MCF 10A (cell line): ENCODE results near the gene KCTD1. TPM values are rescaled to one million over a fixed set of nuclear protein-coding genes. Genes with fewer than 3 reads are reported as not detected.

Source experiments
- BruUV-seq: library from RNA; stranded (reverse); fragments of 400-500 nt; replicated peaks from 2 replicates; lab custom pipeline; 2021; lab: Mats Ljungman, UMichigan
- CTCF ChIA-PET: fragments of 300-600 bp; sonication (Branson Sonifier 250); formaldehyde crosslinking; extraction: SDS; loops from one replicate; lab custom pipeline; 2021; ENCODE audit warnings: antibody characterized with exemption, inconsistent platforms; lab: Yijun Ruan, JAX
- POLR2A ChIA-PET: fragments of 300-600, 350-650 bp; sonication (Branson Sonifier 250); formaldehyde crosslinking; extraction: SDS; loops from one replicate; lab custom pipeline; 2020; ENCODE audit warnings: antibody characterized with exemption, inconsistent platforms; lab: Yijun Ruan, JAX
- DNase-seq: peaks from one replicate; pipeline ENCODE4 v3.0.0-alpha.2; 2018; ENCODE audit not compliant: unreplicated experiment
- H3K27ac Mint-ChIP-seq: one replicate; pipeline ENCODE4 v1.8.0; 2022; ENCODE audit warnings: mild to moderate bottlenecking, low read depth, mixed read lengths; ENCODE audit not compliant: unreplicated experiment
- H3K27me3 Mint-ChIP-seq: one replicate; pipeline ENCODE4 v1.8.0; 2022; ENCODE audit warnings: mixed read lengths; ENCODE audit not compliant: insufficient read depth, unreplicated experiment
- H3K36me3 Mint-ChIP-seq: one replicate; pipeline ENCODE4 v1.8.0; 2022; ENCODE audit warnings: mild to moderate bottlenecking, moderate library complexity, mixed read lengths; ENCODE audit not compliant: insufficient read depth, unreplicated experiment
- H3K4me1 Mint-ChIP-seq: one replicate; pipeline ENCODE4 v1.8.0; 2022; ENCODE audit warnings: mixed read lengths; ENCODE audit not compliant: insufficient read depth, unreplicated experiment
- H3K4me3 Mint-ChIP-seq: one replicate; pipeline ENCODE4 v1.8.0; 2022; ENCODE audit warnings: mild to moderate bottlenecking, moderate library complexity, mixed read lengths; ENCODE audit not compliant: unreplicated experiment
- H3K9me3 Mint-ChIP-seq: one replicate; pipeline ENCODE4 v1.8.0; 2022; ENCODE audit warnings: mixed read lengths; ENCODE audit not compliant: unreplicated experiment
- intact Hi-C: fragments of 100-400 bp; cut with micrococcal nuclease; formaldehyde crosslinking; loops from 2 replicates; pipeline ENCODE4 v1.14.1; 2022
- total RNA-seq: library from RNA; stranded (reverse); gene quantifications from 2 replicates; pipeline ENCODE4 v1.2.3, GENCODE V29; 2022
- TF ChIP-seq, protein P1 (sequence below): fragments of 200-600 bp; IDR thresholded peaks from one replicate; pipeline ENCODE4 v1.8.0; 2022; ENCODE audit warnings: antibody characterized with exemption, mild to moderate bottlenecking; ENCODE audit not compliant: unreplicated experiment

Gene KCTD1
- total RNA-seq, 1 experiment from 2014 or later = 37.9 TPM

DNA sequence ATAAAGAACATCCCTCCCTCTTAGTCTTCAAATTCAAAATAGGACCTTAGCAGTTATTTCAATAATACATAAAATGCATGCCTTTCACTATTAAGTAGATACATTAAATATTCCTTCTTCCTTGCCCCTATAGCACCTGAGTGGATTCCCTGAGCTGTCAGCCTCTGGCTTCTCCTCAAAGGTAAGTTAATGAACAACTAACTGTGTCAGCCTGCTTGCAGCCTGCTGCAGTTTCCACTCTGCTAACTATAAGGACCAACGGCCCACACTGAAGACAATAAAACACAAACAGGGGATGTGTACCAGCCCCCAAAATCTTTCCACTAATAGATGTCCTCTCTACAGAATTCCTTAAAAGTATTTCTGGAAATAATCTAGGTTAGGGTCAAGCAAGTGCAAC, 5.0 kb downstream of the KCTD1 start:
- intact Hi-C loops = loop anchor here (10.0 kb wide), 1 partner anchor 421 kb away; no protein-coding TSS in a partner anchor
- no peak for DNase-seq
- BruUV-seq = no TSS peak
- ChIA-PET CTCF (interaction anchor here (0.8 to 1.6 kb wide), 3 partner anchors 64 to 160 kb away, joined by 3 to 5 read pairs (median 4); no protein-coding TSS in a partner anchor), POLR2A (interaction anchor here (0.7 to 10.1 kb wide), 8 partner anchors 56 to 205 kb away, joined by 3 to 108 read pairs (median 6); no protein-coding TSS in a partner anchor)
- H3K36me3 Mint-ChIP-seq = peaks cover 27% of the 10 kb centered on the region
- H3K4me3 Mint-ChIP-seq = peak overlapping the region; percentile 93
- no peaks in the 10 kb centered on the region for H3K9me3 Mint-ChIP-seq
- H3K27me3 Mint-ChIP-seq = no peaks in the 10 kb centered on the region
- peak overlapping the region; percentile 51 for H3K27ac Mint-ChIP-seq
- peaks cover 46% of the 10 kb centered on the region for H3K4me1 Mint-ChIP-seq
- TF ChIP-seq, protein P1, sequence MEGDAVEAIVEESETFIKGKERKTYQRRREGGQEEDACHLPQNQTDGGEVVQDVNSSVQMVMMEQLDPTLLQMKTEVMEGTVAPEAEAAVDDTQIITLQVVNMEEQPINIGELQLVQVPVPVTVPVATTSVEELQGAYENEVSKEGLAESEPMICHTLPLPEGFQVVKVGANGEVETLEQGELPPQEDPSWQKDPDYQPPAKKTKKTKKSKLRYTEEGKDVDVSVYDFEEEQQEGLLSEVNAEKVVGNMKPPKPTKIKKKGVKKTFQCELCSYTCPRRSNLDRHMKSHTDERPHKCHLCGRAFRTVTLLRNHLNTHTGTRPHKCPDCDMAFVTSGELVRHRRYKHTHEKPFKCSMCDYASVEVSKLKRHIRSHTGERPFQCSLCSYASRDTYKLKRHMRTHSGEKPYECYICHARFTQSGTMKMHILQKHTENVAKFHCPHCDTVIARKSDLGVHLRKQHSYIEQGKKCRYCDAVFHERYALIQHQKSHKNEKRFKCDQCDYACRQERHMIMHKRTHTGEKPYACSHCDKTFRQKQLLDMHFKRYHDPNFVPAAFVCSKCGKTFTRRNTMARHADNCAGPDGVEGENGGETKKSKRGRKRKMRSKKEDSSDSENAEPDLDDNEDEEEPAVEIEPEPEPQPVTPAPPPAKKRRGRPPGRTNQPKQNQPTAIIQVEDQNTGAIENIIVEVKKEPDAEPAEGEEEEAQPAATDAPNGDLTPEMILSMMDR = no peak

DNA sequence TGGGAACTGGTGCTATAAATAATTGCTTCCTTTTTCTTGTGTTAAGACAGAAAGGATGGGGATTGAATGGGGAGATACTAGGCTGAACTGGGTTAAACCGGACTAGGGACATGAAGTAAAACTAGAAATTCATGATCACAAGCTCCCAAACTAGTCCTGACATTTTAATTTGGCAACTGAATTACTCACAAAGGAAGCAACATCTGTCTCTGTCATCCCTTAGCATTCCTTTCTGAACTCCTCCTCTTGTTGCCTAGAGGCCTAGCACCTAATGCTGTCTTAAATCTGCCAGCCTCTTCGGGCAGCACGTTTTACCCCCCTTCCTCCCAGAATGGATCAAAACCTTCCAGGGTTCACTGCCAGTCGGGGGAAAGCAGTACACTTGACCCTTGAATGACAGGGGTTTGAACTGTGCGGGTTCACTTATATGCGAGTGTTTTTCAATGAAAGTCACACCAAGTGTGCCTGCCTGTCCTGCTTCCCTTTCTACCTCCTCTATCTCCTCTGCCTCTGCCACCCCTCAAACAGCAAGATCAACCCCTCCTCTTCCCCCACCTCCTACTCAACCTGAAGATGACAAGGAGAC, 8.2 kb downstream of the KCTD1 start:
- TF ChIP-seq, protein P1 = no peak
- H3K27me3 Mint-ChIP-seq = no peaks in the 10 kb centered on the region
- POLR2A ChIA-PET = interaction anchor here (0.7 to 3.5 kb wide), 12 partner anchors 8 to 1021 kb away, joined by 3 to 22 read pairs (median 4); partner anchors contain the start of gene KCTD1
- DNase-seq = peak; percentile 81
- peaks cover 4% of the 10 kb centered on the region for H3K36me3 Mint-ChIP-seq
- peaks cover 53% of the 10 kb centered on the region for H3K4me1 Mint-ChIP-seq
- H3K9me3 Mint-ChIP-seq = no peaks in the 10 kb centered on the region
- CTCF ChIA-PET = interaction anchor here (0.6 to 2.6 kb wide), 9 partner anchors 13 to 337 kb away, joined by 3 to 8 read pairs (median 5); no protein-coding TSS in a partner anchor
- peak overlapping the region; percentile 40 for H3K4me3 Mint-ChIP-seq
- intact Hi-C loops = loop anchor here (10.0 kb wide), 1 partner anchor 425 kb away; no protein-coding TSS in a partner anchor
- no TSS peak for BruUV-seq
- H3K27ac Mint-ChIP-seq = peak overlapping the region; percentile 81

DNA sequence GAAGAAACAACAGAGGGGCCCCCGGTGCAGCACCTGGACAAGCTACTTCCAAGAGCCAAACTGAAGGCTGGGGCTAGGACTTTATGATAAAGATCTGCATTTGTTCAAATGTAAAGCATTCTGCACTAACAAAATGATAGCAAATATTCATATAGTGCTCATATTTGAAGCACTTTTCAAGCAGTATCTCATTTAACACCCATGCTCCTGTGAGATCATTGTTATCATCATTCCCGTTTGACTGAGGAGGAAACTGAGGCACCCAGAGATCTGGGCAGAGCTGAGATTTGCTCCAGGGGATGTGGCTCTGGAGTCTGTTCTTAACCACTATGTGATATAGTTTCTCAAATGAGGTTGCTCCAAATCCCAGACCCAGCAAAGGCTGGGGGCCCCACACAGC, 9.8 kb downstream of the KCTD1 start:
- H3K9me3 Mint-ChIP-seq = no peaks in the 10 kb centered on the region
- no peak for DNase-seq
- TF ChIP-seq, protein P1 = no peak
- POLR2A ChIA-PET = interaction anchor here (0.8 to 3.5 kb wide), 2 partner anchors 9 to 11 kb away, joined by 4 to 22 read pairs; no protein-coding TSS in a partner anchor
- no TSS peak for BruUV-seq
- H3K4me1 Mint-ChIP-seq = peaks cover 47% of the 10 kb centered on the region
- peaks cover 11% of the 10 kb centered on the region for H3K36me3 Mint-ChIP-seq
- H3K27ac Mint-ChIP-seq = no peak overlapping the region
- no peaks in the 10 kb centered on the region for H3K27me3 Mint-ChIP-seq
- CTCF ChIA-PET = no interaction called here
- intact Hi-C loops = no loop called here
- H3K4me3 Mint-ChIP-seq = no peak overlapping the region

DNA sequence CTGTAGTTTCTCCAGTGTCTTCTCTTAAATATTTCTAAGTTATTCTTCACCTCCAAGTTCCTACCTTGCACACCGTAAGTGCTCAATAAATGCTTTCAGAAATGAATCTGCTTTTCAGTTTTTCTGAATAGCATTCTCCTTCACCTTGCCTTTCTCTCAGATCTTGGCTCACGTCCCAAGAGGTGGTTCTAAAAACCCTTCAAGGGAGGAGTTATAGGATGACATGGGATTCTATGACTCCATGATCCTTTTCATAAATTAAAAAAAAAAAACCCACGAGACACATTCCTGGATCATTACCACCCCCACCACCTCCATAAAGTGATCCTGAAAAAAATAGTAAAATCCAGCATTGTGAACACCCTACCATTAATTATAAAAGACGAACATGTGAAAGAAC, 11.7 kb downstream of the KCTD1 start:
- intact Hi-C loops = no loop called here
- Mint-ChIP-seq H3K4me1 (peaks cover 35% of the 10 kb centered on the region), H3K36me3 (peaks cover 24% of the 10 kb centered on the region), H3K9me3 (no peaks in the 10 kb centered on the region), H3K4me3 (no peak overlapping the region), H3K27ac (peak overlapping the region; percentile 5), H3K27me3 (no peaks in the 10 kb centered on the region)
- peak; percentile 56 for DNase-seq
- BruUV-seq = no TSS peak
- CTCF ChIA-PET = interaction anchor here (0.6 to 0.7 kb wide), 2 partner anchors 127 to 279 kb away, joined by 4 read pairs; no protein-coding TSS in a partner anchor
- POLR2A ChIA-PET = no interaction called here
- TF ChIP-seq, protein P1 = no peak
